ENCODE measurements around the gene RTCA.
"Not testable (repeated sequence)": the region's sequence is repeated elsewhere in the genome, so short reads cannot be mapped to it uniquely, and the experiment has no call there.

- not testable (repeated sequence) for TF ChIP-seq TARDBP, FOXA1, NFRKB, SP1, FOXK2 (IDR thresholded peaks at IDR 0.05)
Measured at GRCh38 chr1:100258427-100258826, 7.6 kb upstream of the RTCA start.

All from HEK293T (cell line).